H9 (cell line): Measurements from ENCODE around the gene PFKP. TPM values are rescaled to one million over a fixed set of nuclear protein-coding genes. Genes with fewer than 3 reads are reported as not detected.

Experiments used
- DNase-seq: peaks from one replicate; pipeline ENCODE4 v3.0.0-alpha.2; 2017
- H2AFZ ChIP-seq: one replicate; pipeline ENCODE4 v1.6.1; 2013; ENCODE audit warnings: mild to moderate bottlenecking, low read length, control low read depth, moderate library complexity
- H2AK5ac ChIP-seq: 2 replicates; pipeline ENCODE4 v1.6.1; 2013; ENCODE audit warnings: low read length, control low read depth, mixed read lengths; ENCODE audit not compliant: insufficient read length
- H2BK120ac ChIP-seq: one replicate; pipeline ENCODE4 v1.6.1; 2013; ENCODE audit warnings: low read depth, mild to moderate bottlenecking, low read length, control low read depth, inconsistent platforms; ENCODE audit not compliant: poor library complexity, severe bottlenecking
- H2BK12ac ChIP-seq: 2 replicates; pipeline ENCODE4 v1.6.1; 2013; ENCODE audit warnings: low read length, control low read depth, mixed read lengths, low read depth; ENCODE audit not compliant: insufficient read length
- H2BK15ac ChIP-seq: 2 replicates; pipeline ENCODE4 v1.6.1; 2013; ENCODE audit warnings: low read depth, low read length, control low read depth
- H2BK20ac ChIP-seq: one replicate; pipeline ENCODE4 v1.6.1; 2013; ENCODE audit warnings: low read depth, mild to moderate bottlenecking, low read length, control low read depth, inconsistent platforms; ENCODE audit not compliant: poor library complexity, severe bottlenecking
- H2BK5ac ChIP-seq: 2 replicates; pipeline ENCODE4 v1.6.1; 2013; ENCODE audit warnings: low read length, control low read depth, mixed read lengths; ENCODE audit not compliant: insufficient read length
- H3K14ac ChIP-seq: 2 replicates; pipeline ENCODE4 v1.6.1; 2013; ENCODE audit warnings: low read length, control low read depth; ENCODE audit not compliant: insufficient read depth
- H3K18ac ChIP-seq: 2 replicates; pipeline ENCODE4 v1.6.1; 2013; ENCODE audit warnings: low read depth, mild to moderate bottlenecking, mixed read lengths, low read length, control low read depth; ENCODE audit not compliant: insufficient read length
- H3K23ac ChIP-seq: 2 replicates; pipeline ENCODE4 v1.6.1; 2013; ENCODE audit warnings: low read length, control low read depth, mixed read lengths, low read depth; ENCODE audit not compliant: insufficient read length
- H3K23me2 ChIP-seq: 2 replicates; pipeline ENCODE4 v1.6.1; 2013; ENCODE audit warnings: low read depth, mild to moderate bottlenecking, mixed read lengths, low read length, control low read depth; ENCODE audit not compliant: insufficient read length, poor library complexity, severe bottlenecking
- H3K27ac ChIP-seq: 2 replicates; pipeline ENCODE4 v1.5.1; 2013; ENCODE audit warnings: low read length, control low read depth, mixed read lengths, low read depth; ENCODE audit not compliant: insufficient read length
- H3K27me3 ChIP-seq: 2 replicates; pipeline ENCODE4 v1.6.1; 2013; ENCODE audit warnings: low read length, control low read depth, inconsistent platforms; ENCODE audit not compliant: insufficient read depth
- H3K4ac ChIP-seq: 2 replicates; pipeline ENCODE4 v1.6.1; 2013; ENCODE audit warnings: low read depth, mild to moderate bottlenecking, control low read depth, inconsistent platforms, low read length, moderate library complexity
- H3K4me1 ChIP-seq: 2 replicates; pipeline ENCODE4 v1.6.1; 2013; ENCODE audit warnings: low read length, control low read depth, inconsistent platforms; ENCODE audit not compliant: insufficient read depth
- H3K4me2 ChIP-seq: 2 replicates; pipeline ENCODE4 v1.6.1; 2013; ENCODE audit warnings: low read length, control low read depth, mixed read lengths; ENCODE audit not compliant: insufficient read length, insufficient read depth
- H3K56ac ChIP-seq: 2 replicates; pipeline ENCODE4 v1.6.1; 2013; ENCODE audit warnings: low read depth, mild to moderate bottlenecking, mixed read lengths, low read length, control low read depth; ENCODE audit not compliant: insufficient read length
- H3K79me1 ChIP-seq: 2 replicates; pipeline ENCODE4 v1.6.1; 2013; ENCODE audit warnings: low read depth, mild to moderate bottlenecking, moderate library complexity, low read length, control low read depth, inconsistent platforms; ENCODE audit not compliant: insufficient read depth, poor library complexity, severe bottlenecking
- H3K79me2 ChIP-seq: 2 replicates; pipeline ENCODE4 v1.6.1; 2013; ENCODE audit warnings: low read length, control low read depth, inconsistent platforms; ENCODE audit not compliant: insufficient read depth
- H3K9ac ChIP-seq: 2 replicates; pipeline ENCODE4 v1.6.1; 2013; ENCODE audit warnings: low read length, control low read depth, mixed read lengths; ENCODE audit not compliant: insufficient read length; ENCODE audit errors: extremely low read depth
- H3K9me3 ChIP-seq: one replicate; pipeline ENCODE4 v1.6.1; 2013; ENCODE audit warnings: low read depth, low read length, inconsistent platforms; ENCODE audit not compliant: control insufficient read depth
- H3T11ph ChIP-seq: one replicate; pipeline ENCODE4 v1.6.1; 2013; ENCODE audit warnings: mild to moderate bottlenecking, low read length, control low read depth, inconsistent platforms
- H4K20me1 ChIP-seq: one replicate; pipeline ENCODE4 v1.6.1; 2013; ENCODE audit not compliant: control insufficient read depth, insufficient read length, insufficient read depth
- H4K5ac ChIP-seq: 2 replicates; pipeline ENCODE4 v1.6.1; 2013; ENCODE audit warnings: low read depth, mild to moderate bottlenecking, mixed read lengths, low read length, control low read depth; ENCODE audit not compliant: insufficient read length
- H4K8ac ChIP-seq: replicated peaks from 2 replicates; pipeline ENCODE4 v1.6.1; 2013; ENCODE audit warnings: low read length, control low read depth, mixed read lengths, low read depth; ENCODE audit not compliant: insufficient read length
- H4K91ac ChIP-seq: 2 replicates; pipeline ENCODE4 v1.6.1; 2013; ENCODE audit warnings: low read depth, mild to moderate bottlenecking, moderate library complexity, mixed read lengths, low read length, control low read depth; ENCODE audit not compliant: insufficient read length
- H3K27ac Mint-ChIP-seq, 3 experiments: 2 replicates in 2 of 3; 3 replicates in 1 of 3; pipeline ENCODE4 v1.8.0; 2020 to 2021; ENCODE audit warnings: mixed read lengths in 3 of 3, mild to moderate bottlenecking in 1 of 3, moderate library complexity in 1 of 3
- H3K27me3 Mint-ChIP-seq: 2 replicates; pipeline ENCODE4 v1.8.0; 2021; ENCODE audit warnings: low read depth, mild to moderate bottlenecking, moderate library complexity, mixed read lengths
- H3K36me3 Mint-ChIP-seq, 3 experiments: 2 replicates in 2 of 3; 3 replicates in 1 of 3; pipeline ENCODE4 v1.8.0; 2020 to 2021; ENCODE audit warnings: low read depth in 3 of 3, mixed read lengths in 3 of 3; ENCODE audit not compliant: insufficient read depth in 1 of 3
- H3K4me1 Mint-ChIP-seq, 2 experiments: 2 replicates each; pipeline ENCODE4 v1.8.0; 2020; ENCODE audit warnings: mixed read lengths in 2 of 2
- H3K4me3 Mint-ChIP-seq, 2 experiments: 2 replicates in 1 of 2; 3 replicates in 1 of 2; pipeline ENCODE4 v1.8.0; 2020 to 2021; ENCODE audit warnings: mild to moderate bottlenecking in 2 of 2, mixed read lengths in 2 of 2, moderate library complexity in 1 of 2
- H3K9me3 Mint-ChIP-seq, 2 experiments: 2 replicates in 1 of 2; 3 replicates in 1 of 2; pipeline ENCODE4 v1.8.0; 2020; ENCODE audit warnings: mild to moderate bottlenecking in 2 of 2, mixed read lengths in 2 of 2, moderate library complexity in 1 of 2
- CTCF ChIP-seq: fragments of 200-600 bp; sonication (generic); conservative IDR thresholded peaks from 3 replicates; pipeline ENCODE4 v1.8.0; 2021; ENCODE audit warnings: antibody characterized with exemption, mild to moderate bottlenecking
- WGBS: extraction: QIAGEN DNeasy Blood & Tissue Kit; methylation state at CpG from one replicate; pipeline ENCODE4 v1.1.7; 2013; ENCODE audit warnings: missing lambda C conversion rate, low lambda C conversion rate, mixed read lengths; ENCODE audit not compliant: insufficient read length; ENCODE audit errors: extremely low coverage; 5-methylcytosine and 5-hydroxymethylcytosine counted together
- total RNA-seq: library from RNA; stranded (reverse); gene quantifications from 2 replicates; pipeline ENCODE4 v1.2.1, GENCODE V29; 2021

The PFKP gene
- total RNA-seq, 1 experiment from 2014 or later: 145 TPM

GRCh38 chr10:3162533-3162932 lies 95.2 kb downstream of the PFKP start:
- H2BK120ac ChIP-seq: no peak overlapping the region
- no peak overlapping the region for H3K9ac ChIP-seq
- no peaks in the 10 kb centered on the region for H3K27me3 Mint-ChIP-seq
- H3K4ac ChIP-seq: no peak overlapping the region
- WGBS: no CpG with 5 or more reads among the region's 9 CpGs
- peak; percentile 62 for DNase-seq
- H4K91ac ChIP-seq: no peak overlapping the region
- no peaks in the 10 kb centered on the region for H3K9me3 ChIP-seq
- no peak overlapping the region for H3K4me3 Mint-ChIP-seq
- no peak overlapping the region for H4K8ac ChIP-seq
- no peaks in the 10 kb centered on the region for H3K9me3 Mint-ChIP-seq
- no peaks in the 10 kb centered on the region for H3K27me3 ChIP-seq
- no peak overlapping the region for H2BK15ac ChIP-seq
- no peak overlapping the region for H2AFZ ChIP-seq
- no peak overlapping the region for H3K27ac Mint-ChIP-seq
- H4K20me1 ChIP-seq: no peaks in the 10 kb centered on the region
- H3K23ac ChIP-seq: no peak overlapping the region
- H3K4me1 ChIP-seq: no peaks in the 10 kb centered on the region
- no peaks in the 10 kb centered on the region for H3K23me2 ChIP-seq
- no peaks in the 10 kb centered on the region for H3K4me1 Mint-ChIP-seq
- no peak overlapping the region for H4K5ac ChIP-seq
- no peak overlapping the region for H3K56ac ChIP-seq
- no peak overlapping the region for H3K27ac ChIP-seq
- no peak overlapping the region for H3K14ac ChIP-seq
- no peak overlapping the region for H2AK5ac ChIP-seq
- H2BK12ac ChIP-seq: no peak overlapping the region
- no peak overlapping the region for H2BK20ac ChIP-seq
- H3K79me1 ChIP-seq: no peaks in the 10 kb centered on the region
- TF ChIP-seq CTCF: peak; percentile 71
- no peak overlapping the region for H3K4me2 ChIP-seq
- no peak overlapping the region for H3K18ac ChIP-seq
- H2BK5ac ChIP-seq: no peak overlapping the region
- no peaks in the 10 kb centered on the region for H3K79me2 ChIP-seq
- peaks cover 12 to 70% (median 65%) of the 10 kb centered on the region in 3 experiments; a peak in 6 of 7 replicates for H3K36me3 Mint-ChIP-seq
- H3T11ph ChIP-seq: no peak overlapping the region
